ENCODE measurements around the gene MTMR4. TPM values are rescaled to one million over a fixed set of nuclear protein-coding genes. Genes with fewer than 3 reads are reported as not detected.

MTMR4 gene
- total RNA-seq, 4 donors from 2014 or later, result 35.4 to 73.7 (median 39.1) TPM

DNA sequence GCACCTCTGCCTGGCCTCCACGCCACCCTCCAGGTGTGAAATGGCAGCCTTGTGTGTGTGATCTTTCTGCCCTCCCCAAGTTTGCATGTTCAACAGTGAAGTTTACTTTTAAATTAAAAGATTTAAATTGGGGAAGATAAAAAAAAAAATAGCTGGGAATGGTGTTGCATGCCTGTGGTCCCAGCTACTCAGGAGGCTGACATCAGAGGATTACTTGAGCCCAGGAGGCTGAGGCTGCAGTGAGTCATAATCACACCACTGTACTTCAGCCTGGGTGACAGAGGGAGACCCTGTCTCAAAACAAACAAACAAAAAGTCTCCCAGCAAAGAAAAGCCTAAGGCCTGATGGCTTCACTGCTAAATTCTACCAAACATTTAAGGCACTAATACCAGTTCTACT, 61.7 kb downstream of the MTMR4 start:
- no peak for DNase-seq (ENCODE audit: low spot score in 2 of 2)
- Histone ChIP-seq H3K27ac (no peak overlapping the region), H3K9me3 (no peaks in the 10 kb centered on the region), H3K27me3 (no peaks in the 10 kb centered on the region), H3K4me3 (no peak overlapping the region), H3K4me1 (no peaks in the 10 kb centered on the region), H3K36me3 (no peaks in the 10 kb centered on the region)
- WGBS, 2 donors, result 91 to 94% methylated on average over 1 of the region's 1 CpG
- TF ChIP-seq, protein P1, sequence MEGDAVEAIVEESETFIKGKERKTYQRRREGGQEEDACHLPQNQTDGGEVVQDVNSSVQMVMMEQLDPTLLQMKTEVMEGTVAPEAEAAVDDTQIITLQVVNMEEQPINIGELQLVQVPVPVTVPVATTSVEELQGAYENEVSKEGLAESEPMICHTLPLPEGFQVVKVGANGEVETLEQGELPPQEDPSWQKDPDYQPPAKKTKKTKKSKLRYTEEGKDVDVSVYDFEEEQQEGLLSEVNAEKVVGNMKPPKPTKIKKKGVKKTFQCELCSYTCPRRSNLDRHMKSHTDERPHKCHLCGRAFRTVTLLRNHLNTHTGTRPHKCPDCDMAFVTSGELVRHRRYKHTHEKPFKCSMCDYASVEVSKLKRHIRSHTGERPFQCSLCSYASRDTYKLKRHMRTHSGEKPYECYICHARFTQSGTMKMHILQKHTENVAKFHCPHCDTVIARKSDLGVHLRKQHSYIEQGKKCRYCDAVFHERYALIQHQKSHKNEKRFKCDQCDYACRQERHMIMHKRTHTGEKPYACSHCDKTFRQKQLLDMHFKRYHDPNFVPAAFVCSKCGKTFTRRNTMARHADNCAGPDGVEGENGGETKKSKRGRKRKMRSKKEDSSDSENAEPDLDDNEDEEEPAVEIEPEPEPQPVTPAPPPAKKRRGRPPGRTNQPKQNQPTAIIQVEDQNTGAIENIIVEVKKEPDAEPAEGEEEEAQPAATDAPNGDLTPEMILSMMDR (IDR thresholded peaks at IDR 0.05), result no peak
- TF ChIP-seq EP300 (IDR thresholded peaks at IDR 0.05) (no peak), POLR2A (IDR thresholded peaks at IDR 0.05) (no peak)

DNA sequence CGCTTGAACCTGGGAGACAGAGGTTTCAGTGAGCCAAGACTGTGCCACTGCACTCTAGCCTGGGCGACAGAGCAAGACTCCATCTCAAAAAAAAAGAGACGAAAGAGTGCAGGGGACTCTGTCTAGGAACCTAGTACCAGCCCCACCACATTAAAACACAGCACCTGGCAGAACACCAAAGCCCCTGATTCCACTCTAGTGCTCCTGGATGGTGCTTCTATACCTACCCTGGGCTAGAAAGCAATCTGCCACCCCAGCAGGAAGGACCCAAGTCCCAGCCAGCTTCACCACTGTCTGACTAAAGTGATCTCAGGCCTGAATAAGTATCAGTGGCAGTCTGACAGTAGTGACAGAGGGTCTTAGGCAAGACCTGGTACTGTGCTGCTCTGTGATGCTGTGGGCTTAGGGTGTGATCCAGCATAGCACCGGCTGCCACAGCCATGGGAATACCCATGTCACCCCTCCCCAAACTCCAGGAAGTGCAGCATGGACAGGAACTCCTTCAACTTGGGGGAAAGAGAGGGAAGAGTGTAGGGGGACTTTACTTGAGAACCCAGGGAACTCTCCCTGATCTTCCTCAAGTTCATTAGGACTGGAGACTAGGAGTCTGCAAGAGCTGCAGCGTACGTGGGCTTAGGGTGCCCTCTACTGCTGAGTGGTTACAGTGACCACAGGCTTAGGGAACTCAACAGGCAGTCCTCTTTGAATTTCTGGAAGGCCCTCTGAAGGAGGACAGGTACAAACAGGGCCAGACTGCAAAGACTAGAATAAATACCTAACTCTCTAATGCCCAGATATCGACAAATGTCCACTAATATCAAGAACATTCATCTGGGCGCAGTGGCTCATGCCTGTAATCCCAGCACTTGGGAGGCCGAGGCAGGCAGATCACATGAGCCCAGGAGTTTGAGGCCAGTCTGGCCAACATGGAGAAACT, 67.1 kb downstream of the MTMR4 start:
- H3K9me3 ChIP-seq, result peaks cover 0 to 4% (median 0%) of the 10 kb centered on the region in 4 donors
- DNase-seq (ENCODE audit: low spot score in 2 of 2), result no peak
- TF ChIP-seq EP300 (IDR thresholded peaks at IDR 0.05), result no peak
- TF ChIP-seq, protein P1 (IDR thresholded peaks at IDR 0.05), result peak in 2 of 5 experiments; percentile 32 to 43
- WGBS, 2 donors, result 73 to 77% methylated on average over 8 to 9 of the region's 9 CpGs
- H3K4me3 ChIP-seq, result no peak overlapping the region
- no peaks in the 10 kb centered on the region for H3K36me3 ChIP-seq
- no peaks in the 10 kb centered on the region for H3K27me3 ChIP-seq
- H3K4me1 ChIP-seq, result no peaks in the 10 kb centered on the region
- no peak overlapping the region for H3K27ac ChIP-seq

DNA sequence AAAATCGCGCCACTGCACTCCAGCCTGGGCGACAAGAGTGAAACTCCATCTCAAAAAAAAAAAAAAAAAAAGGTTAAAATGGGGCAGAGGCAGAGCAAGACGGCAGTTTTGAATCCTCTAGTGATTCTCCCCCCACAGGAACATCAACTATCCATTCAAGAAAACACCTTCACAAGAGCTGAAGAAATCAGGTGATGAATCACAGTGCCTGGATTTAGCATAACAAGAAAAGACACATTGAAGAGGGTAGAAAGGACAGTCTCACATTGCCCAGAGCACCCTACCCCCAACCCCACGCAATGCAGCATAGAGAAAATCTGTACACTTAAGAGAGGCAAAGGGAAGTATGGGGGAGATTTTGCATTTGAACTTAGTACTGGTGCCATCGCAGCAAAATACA, 68.4 kb downstream of the MTMR4 start:
- TF ChIP-seq POLR2A (IDR thresholded peaks at IDR 0.05) (no peak), EP300 (IDR thresholded peaks at IDR 0.05) (no peak)
- TF ChIP-seq, protein P1 (IDR thresholded peaks at IDR 0.05), result no peak
- Histone ChIP-seq H3K4me3 (no peak overlapping the region), H3K27ac (no peak overlapping the region), H3K36me3 (no peaks in the 10 kb centered on the region), H3K9me3 (peaks cover 0 to 4% (median 0%) of the 10 kb centered on the region in 4 donors), H3K4me1 (no peaks in the 10 kb centered on the region), H3K27me3 (no peaks in the 10 kb centered on the region)
- DNase-seq (ENCODE audit: low spot score in 2 of 2), result no peak
- 83 to 87% methylated on average over 6 of the region's 6 CpGs for WGBS, 2 donors

Other genes with a start within 250 kb of the MTMR4 start
- not detected for gene MPO, start 233.7 kb downstream of the MTMR4 start, total RNA-seq
- gene TSPOAP1, start 185.8 kb downstream of the MTMR4 start, total RNA-seq, result 10 to 100 TPM; 11.4 to 16.3 (median 13.0) TPM
- gene SUPT4H1, start 162.4 kb downstream of the MTMR4 start, total RNA-seq, result 10 to 100 TPM; 34.5 to 38.0 (median 35.2) TPM
- gene RNF43, start 97.1 kb downstream of the MTMR4 start, total RNA-seq, result under 1 TPM; under 0.01 to 0.66 (median 0.50) TPM
- under 1 TPM in 1 of 4 donors, not detected in 3; 0.30 TPM for gene HSF5, start 26.2 kb downstream of the MTMR4 start, total RNA-seq
- under 1 TPM in 2 of 4 donors, not detected in 2; under 0.01 to 0.21 TPM for gene TEX14, start 177.4 kb upstream of the MTMR4 start, total RNA-seq
- gene RAD51C, start 178.0 kb upstream of the MTMR4 start, total RNA-seq, result 10 to 100 TPM; 10.3 to 18.8 (median 13.5) TPM
- under 1 TPM in 2 of 4 donors, not detected in 2; under 0.01 to 0.42 TPM for gene PPM1E, start 241.2 kb upstream of the MTMR4 start, total RNA-seq

Data from tibial nerve (tissue), 4 donors.